NCI-H1930 (cell line): ENCODE results near the gene DCHS2.

Experiments used
- DNase-seq, 2 experiments: peaks; one replicate each; lab custom pipeline; 2025; lab: John Stamatoyannopoulos, UW

DCHS2 gene

DNA sequence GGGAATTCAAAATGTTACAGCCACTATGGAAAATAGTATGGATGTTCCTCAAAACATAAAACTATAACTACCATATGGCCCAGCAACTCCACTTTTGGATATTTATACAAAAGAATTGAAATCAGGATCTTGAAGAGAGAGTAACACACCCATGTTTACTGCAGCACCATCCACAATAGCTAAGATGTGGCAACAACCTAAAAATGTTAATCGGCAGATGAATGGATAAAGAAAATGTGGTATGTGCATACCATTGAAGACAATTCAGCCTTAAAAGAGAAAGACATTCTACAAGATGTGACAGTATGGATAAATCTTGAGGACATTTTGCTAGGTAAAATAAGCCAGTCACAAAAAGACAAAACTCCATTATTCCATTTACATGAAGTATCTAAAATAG, 171.9 kb downstream of the DCHS2 start:
- no peak for DNase-seq

- DNase-seq: no peak
Measured at GRCh38 chr4:154317201-154317999, 174.2 kb downstream of the DCHS2 start.

- no peak for DNase-seq
Measured at GRCh38 chr4:154315741-154316140, 175.9 kb downstream of the DCHS2 start.

DNA sequence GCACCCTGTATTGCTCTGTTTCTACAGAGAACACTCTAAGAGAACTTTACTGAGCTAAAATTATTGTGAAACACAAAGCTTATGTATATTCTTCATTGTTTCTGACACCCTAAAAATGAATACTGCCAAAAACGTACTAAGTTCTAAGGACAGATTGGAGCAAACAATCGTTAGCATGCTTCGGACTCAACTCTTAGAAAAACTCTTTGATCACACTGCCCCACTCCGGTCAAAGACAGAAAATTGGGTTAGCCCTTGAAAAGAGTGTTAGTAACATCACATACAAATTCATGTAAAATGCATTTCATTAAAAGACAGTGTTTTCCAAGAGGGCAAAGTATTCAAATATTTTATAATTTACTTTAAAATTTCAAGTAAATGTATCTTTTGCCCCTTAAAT, 177.4 kb downstream of the DCHS2 start:
- no peak for DNase-seq

- no peak for DNase-seq
Measured at GRCh38 chr4:154313004-154313585, 178.5 kb downstream of the DCHS2 start.

- no peak for DNase-seq
Measured at GRCh38 chr4:154312246-154312645, 179.4 kb downstream of the DCHS2 start.

- no peak for DNase-seq
Measured at GRCh38 chr4:154310578-154310977, 181.0 kb downstream of the DCHS2 start.

DNA sequence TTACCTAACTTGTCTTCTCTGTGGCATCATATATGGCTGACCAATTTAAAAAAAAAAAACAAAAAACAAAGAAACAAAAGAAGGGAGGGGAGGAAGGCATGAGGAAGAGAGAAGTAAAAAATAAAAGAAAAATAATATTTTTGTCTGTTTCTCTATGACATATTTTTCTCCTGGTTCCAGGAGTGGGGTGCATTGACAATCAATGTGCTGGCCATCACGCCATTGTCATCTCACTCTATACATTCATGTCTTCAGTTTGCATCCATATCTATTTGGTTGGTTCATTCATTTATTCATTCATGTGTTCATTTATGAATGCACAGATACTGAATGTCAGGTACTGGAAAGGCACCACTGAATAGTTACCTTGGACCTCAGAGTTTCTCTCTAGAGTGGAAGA, 183.4 kb downstream of the DCHS2 start:
- no peak for DNase-seq

GRCh38 chr4:154307451-154307850, 184.1 kb downstream of the DCHS2 start:
- no peak for DNase-seq

DNA sequence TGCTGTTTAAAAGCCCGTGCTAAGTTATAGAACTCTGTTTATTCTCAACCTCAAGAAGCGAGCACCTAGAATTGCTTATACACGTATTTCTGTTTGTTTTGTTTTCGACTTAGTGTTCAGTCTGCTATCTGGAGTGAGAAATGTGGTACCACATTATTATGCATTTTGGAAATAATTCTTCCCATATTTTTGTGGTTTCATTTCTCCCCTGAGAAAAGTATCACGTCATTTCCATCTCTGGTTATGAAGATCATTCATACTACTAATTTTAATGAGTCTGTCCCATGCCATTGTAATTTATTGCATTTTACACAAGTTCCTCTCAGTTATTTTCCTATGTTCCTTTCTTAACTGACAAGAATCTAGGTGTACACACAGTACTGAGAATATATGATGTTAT, 186.0 kb downstream of the DCHS2 start:
- no peak for DNase-seq

DNA sequence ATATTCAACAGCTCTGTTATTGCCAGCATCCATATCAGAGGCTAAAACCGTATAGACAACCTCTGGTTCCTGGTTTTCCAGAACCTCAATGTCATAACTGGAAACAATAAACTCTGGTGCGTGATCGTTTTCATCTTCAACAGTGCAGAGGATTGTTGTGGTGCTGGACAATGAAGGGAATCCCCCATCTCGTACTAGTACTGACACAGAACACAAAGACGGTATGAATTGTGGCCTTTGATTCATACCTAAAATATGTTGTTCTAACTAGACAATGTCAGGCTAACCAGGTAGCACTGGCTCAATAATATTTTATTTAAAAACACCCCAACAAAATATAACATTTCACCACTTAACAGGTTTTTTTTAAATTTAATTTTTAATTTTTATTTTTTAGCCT, 186.9 kb downstream of the DCHS2 start:
- no peak for DNase-seq

DNA sequence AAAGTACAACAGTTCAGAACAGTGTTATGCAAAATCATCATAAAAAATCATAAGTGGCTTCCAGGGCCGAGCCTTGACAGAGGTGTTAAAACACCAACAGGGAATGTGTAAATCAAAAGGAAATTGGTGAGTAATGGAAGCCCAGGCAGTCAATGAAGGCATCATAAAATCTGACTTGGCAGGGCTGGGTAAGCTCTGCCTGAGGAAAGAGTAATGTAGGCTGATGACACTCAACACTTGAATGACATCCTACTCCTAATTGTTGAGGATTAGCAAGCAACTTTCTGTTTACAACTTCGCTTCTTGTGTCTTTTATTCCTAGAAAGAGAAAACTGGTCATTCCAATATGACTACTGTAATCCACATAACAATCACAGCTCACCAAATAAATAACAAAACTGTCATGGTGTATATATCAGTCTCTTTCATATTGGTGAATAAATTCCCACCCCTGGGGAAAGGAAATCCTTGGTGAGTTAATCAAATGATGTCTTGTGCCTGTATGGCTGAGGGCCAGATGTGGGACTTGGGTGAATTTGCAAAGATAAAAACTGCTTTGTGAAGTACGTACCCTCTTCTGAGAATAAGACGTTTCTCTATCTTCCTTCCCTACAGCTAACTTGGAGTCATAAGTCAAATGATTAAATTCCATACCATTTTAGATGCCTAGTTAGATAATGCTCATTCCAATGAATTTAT, 196.8 kb downstream of the DCHS2 start:
- DNase-seq: no peak

DNA sequence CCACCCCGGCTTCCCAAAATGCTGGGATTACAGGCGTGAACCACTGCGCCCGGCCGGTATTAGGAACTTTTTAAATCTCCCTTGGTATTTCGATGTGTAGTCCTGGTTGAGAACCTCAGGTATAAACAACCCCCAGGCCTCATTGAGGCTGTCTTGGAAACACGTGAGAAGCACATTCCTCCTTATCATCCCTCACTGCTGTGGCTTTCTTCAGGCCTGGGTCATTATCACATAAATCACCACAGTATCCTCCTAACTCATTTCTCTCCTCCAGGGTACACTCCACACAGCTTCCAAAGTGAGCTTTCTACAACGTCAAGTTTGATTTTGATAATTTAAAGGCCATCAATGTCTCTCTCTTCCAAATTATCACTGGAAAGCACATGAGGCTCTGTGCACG, 198.2 kb downstream of the DCHS2 start:
- no peak for DNase-seq

GRCh38 chr4:154292589-154292988, 199.0 kb downstream of the DCHS2 start:
- DNase-seq: no peak

DNA sequence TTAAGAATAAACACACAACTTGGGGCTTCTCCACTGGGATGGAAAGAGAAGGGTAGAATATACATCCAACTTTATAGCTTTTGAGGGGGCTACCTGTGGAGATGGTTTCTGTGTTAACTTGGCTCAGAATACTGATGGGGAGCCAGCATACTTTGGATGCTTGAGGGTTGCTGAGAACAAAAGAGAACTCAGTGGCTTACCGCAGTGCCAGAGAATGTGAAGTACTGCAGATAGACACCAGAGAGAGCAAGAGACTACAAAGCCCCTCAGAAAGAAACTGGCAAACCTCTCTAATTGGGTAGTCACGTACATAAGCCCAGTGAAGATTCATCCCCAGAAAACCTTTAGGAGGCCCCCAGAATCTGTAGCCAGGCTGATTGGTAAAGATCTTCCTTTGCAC, 214.4 kb downstream of the DCHS2 start:
- no peak for DNase-seq

DNA sequence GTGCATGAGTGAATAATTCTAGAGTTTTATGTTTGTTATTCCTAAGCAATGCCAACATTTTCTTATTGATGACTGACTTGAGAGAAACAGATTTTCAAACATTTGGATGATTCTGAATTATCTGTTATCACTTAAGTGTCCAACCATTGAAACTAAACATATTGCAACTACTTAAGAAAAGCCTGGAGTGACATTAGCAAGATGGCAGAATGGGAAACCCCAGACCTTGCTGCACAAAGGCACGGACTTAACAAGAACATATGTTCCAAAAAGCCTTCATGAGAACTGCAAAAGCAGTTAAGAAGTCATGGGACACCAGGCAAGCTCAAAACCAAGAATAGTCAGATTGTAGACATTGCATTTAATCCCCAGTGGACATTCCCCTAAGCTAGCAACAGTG, 215.1 kb downstream of the DCHS2 start:
- no peak for DNase-seq

DNA sequence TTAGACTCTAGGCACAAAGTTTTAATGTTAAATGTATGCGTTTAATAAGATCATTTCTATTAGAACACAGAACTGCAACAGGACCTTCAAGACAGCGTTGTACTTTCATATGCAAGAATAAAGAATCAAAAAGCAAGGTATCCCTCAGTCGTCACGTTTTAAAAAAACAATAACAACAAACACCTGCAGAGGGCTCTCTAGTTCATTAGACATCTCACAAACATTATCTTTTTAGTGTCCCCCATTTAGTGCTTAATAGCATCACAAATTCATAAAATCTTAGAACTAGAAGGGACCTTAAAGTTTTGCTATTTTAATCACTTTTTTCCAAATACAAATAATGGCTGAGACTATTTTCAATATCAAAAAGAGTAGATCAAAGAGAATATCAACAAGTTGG, 236.6 kb downstream of the DCHS2 start:
- no peak for DNase-seq

DNA sequence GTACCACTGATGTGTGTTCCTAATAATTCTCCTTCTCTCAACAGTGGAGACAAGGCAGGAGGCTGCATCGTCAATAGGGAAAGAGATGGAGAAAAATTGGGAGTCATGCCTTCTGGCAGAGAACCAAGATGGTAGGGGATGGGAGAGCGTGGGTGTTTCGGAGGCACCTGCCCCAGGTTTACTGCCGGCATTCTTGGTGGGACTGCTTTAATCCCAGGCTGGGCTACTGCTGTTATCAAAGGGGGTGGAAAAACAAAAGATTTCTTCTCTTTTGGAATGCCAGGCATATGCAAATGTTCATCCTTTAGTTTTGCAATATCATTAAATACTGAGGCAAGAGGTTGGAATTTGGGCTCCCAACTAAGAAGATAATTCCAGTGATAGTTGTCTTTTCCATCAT, 257.0 kb downstream of the DCHS2 start:
- DNase-seq: no peak

GRCh38 chr4:154231806-154232478, 259.7 kb downstream of the DCHS2 start:
- DNase-seq: no peak

DNA sequence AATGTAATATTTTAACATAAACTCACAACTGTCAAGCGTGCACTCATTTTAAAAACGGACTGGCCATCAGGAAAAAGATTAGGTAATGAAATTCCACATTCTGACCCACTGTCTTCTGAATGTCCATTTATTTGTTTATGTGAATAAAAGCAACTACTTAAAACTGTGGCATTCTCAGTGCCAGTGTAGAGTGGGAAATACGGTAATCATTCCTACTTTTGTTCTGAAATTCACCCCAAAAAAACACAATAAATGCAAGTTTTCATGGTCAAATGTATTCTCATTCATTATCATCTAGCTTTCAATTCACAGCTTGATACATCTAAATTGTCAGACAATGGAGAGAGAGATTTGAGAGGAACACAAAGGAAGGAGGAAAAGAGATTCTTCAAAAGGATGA, 260.9 kb downstream of the DCHS2 start:
- no peak for DNase-seq

- no peak for DNase-seq
Measured at GRCh38 chr4:154230091-154230490, 261.5 kb downstream of the DCHS2 start.

GRCh38 chr4:154222875-154223274, 268.7 kb downstream of the DCHS2 start:
- DNase-seq: no peak

- DNase-seq: no peak
Measured at GRCh38 chr4:154218051-154218450, 273.5 kb downstream of the DCHS2 start.
